HepG2 (cell line): ENCODE results near the gene SLC25A10. TPM values are rescaled to one million over a fixed set of nuclear protein-coding genes. Genes with fewer than 3 reads are reported as not detected.

Experiments used
- ATAD3A ChIP-seq: sonication (generic); formaldehyde crosslinking; IDR thresholded peaks from 2 replicates; pipeline ENCODE4 v1.4.0; 2020; ENCODE audit warnings: missing genetic modification reagents
- CTCF ChIP-seq: sonication (generic); formaldehyde crosslinking; IDR thresholded peaks from 2 replicates; pipeline ENCODE4 v1.5.0; 2020; ENCODE audit warnings: mild to moderate bottlenecking, missing genetic modification reagents, moderate library complexity
- MAF1 ChIP-seq: sonication (generic); formaldehyde crosslinking; IDR thresholded peaks from 2 replicates; pipeline ENCODE4 v1.5.0; 2020; ENCODE audit warnings: missing genetic modification reagents, borderline replicate concordance
- MAFF ChIP-seq: IDR thresholded peaks from 2 replicates; pipeline ENCODE4 v1.6.1; 2011; ENCODE audit warnings: low read depth, low read length, improper control_type of control experiment
- MXD3 ChIP-seq: IDR thresholded peaks from 2 replicates; pipeline ENCODE4 v1.6.1; 2016; ENCODE audit warnings: mild to moderate bottlenecking, missing biosample characterization, missing genetic modification reagents
- PRPF4 ChIP-seq: fragments of 200-400 bp; formaldehyde crosslinking; IDR thresholded peaks from 2 replicates; pipeline ENCODE4 v1.6.1; 2016; ENCODE audit warnings: low read length, low read depth; ENCODE audit not compliant: poor library complexity, severe bottlenecking
- PTBP1 ChIP-seq: fragments of 200-400 bp; formaldehyde crosslinking; IDR thresholded peaks from 2 replicates; pipeline ENCODE4 v1.6.1; 2018; ENCODE audit warnings: low read length, low read depth; ENCODE audit not compliant: poor library complexity, severe bottlenecking
- REPIN1 ChIP-seq: sonication (generic); formaldehyde crosslinking; IDR thresholded peaks from 2 replicates; pipeline ENCODE4 v1.8.0; 2022; ENCODE audit warnings: missing genetic modification reagents, low read depth, mild to moderate bottlenecking, borderline replicate concordance
- SUZ12 ChIP-seq: fragments of 150-350 bp; IDR thresholded peaks from 2 replicates; pipeline ENCODE4 v1.6.1; 2014; ENCODE audit warnings: low read depth, low read length
- YY1 ChIP-seq: IDR thresholded peaks from 2 replicates; pipeline ENCODE4 v1.6.1; 2011; ENCODE audit warnings: low read length, low read depth, moderate library complexity, mild to moderate bottlenecking; ENCODE audit not compliant: insufficient read depth, insufficient replicate concordance
- ZHX2 ChIP-seq, 2 experiments: sonication (generic) in 1 of 2; formaldehyde crosslinking in 1 of 2; IDR thresholded peaks; 2 replicates each; pipeline versions ENCODE4 v1.6.1 to v1.9.0; 2014 to 2022; ENCODE audit warnings: antibody characterized with exemption in 1 of 2, borderline replicate concordance in 1 of 2, inconsistent platforms in 1 of 2, low read depth in 1 of 2, missing genetic modification reagents in 1 of 2
- ZNF335 ChIP-seq: sonication (generic); formaldehyde crosslinking; IDR thresholded peaks from 2 replicates; pipeline ENCODE4 v1.4.0; 2020; ENCODE audit warnings: missing genetic modification reagents
- ZNF687 ChIP-seq: sonication (generic); formaldehyde crosslinking; IDR thresholded peaks from 2 replicates; pipeline ENCODE4 v1.5.1; 2020; ENCODE audit warnings: mild to moderate bottlenecking, missing genetic modification reagents, moderate library complexity
- ZNF850 ChIP-seq: sonication (generic); formaldehyde crosslinking; conservative IDR thresholded peaks from 2 replicates; pipeline ENCODE4 v1.9.0; 2021; ENCODE audit warnings: mild to moderate bottlenecking, missing genetic modification reagents
- ZNF891 ChIP-seq: sonication (generic); formaldehyde crosslinking; IDR thresholded peaks from 2 replicates; pipeline ENCODE4 v1.5.0; 2020; ENCODE audit warnings: mild to moderate bottlenecking, missing genetic modification reagents
- polyA plus RNA-seq, 8 experiments: library from polyadenylated mRNA; depleted of rRNA in 3 of 8; stranded (reverse) in 7 of 8; unstranded in 1 of 8; fragments of >200 nt; fragmentation: Illumina TruSeq in 4 of 8; extraction: Trizol in 4 of 8; gene quantifications; 2 replicates each; pipeline versions ENCODE4 v1.2.1 to v1.2.3, GENCODE V29; 2011 to 2016; ENCODE audit warnings: low read depth in 4 of 8, missing spikeins in 1 of 8, mixed read lengths in 1 of 8; ENCODE audit not compliant: insufficient read depth in 1 of 8
- total RNA-seq, 5 experiments: library from RNA; depleted of rRNA; stranded (reverse); fragments of >200 nt; fragmentation: Illumina TruSeq; extraction: Trizol; gene quantifications; 2 replicates each; pipeline ENCODE4 v1.2.3, GENCODE V29; 2016; ENCODE audit warnings: low read depth in 1 of 5

SLC25A10 gene
- total and polyA plus RNA-seq, 2 of the 13 experiments (the other 11 are each of a cell fraction or from before 2014, with no cell fraction given), result 46.5 to 140 TPM

- TF ChIP-seq ZHX2 (IDR thresholded peaks at IDR 0.05; ENCODE audit: low read depth), result 0 out of 2 replicates have a peak, but pooled peaks have one; percentile 15
- no peak for TF ChIP-seq ZHX2 (CRISPR knock-in tag; IDR thresholded peaks at IDR 0.05; ENCODE audit: borderline replicate concordance)
- no peak for TF ChIP-seq ZNF891 (CRISPR knock-in tag)
- TF ChIP-seq YY1, result peak; percentile 77
- TF ChIP-seq PRPF4, result no peak
- TF ChIP-seq ZNF335 (CRISPR knock-in tag), result peak; percentile 72; the same call in 1 of the 2 replicates
- no peak for TF ChIP-seq ZNF850
- TF ChIP-seq ATAD3A (CRISPR knock-in tag), result no peak
- TF ChIP-seq REPIN1 (CRISPR knock-in tag), result peak; percentile 82; the same call in 1 of the 2 replicates
- TF ChIP-seq CTCF, result peak; percentile 53
- no peak for TF ChIP-seq MAFF
- peak; percentile 81; the same call in 1 of the 2 replicates for TF ChIP-seq MAF1 (CRISPR knock-in tag)
- peak; percentile 98 for TF ChIP-seq ZNF687 (CRISPR knock-in tag)
- peak; percentile 88 for TF ChIP-seq PTBP1
- no peak for TF ChIP-seq SUZ12
- TF ChIP-seq MXD3 (CRISPR knock-in tag), result peak; percentile 37; the same call in 1 of the 2 replicates
Observed at GRCh38 chr17:81713556-81714411, 1.7 kb downstream of the SLC25A10 start (continued).
